IMR-90 (cell line): Measurements from ENCODE around the gene CAPN3. TPM values are rescaled to one million over a fixed set of nuclear protein-coding genes. Genes with fewer than 3 reads are reported as not detected.

Experiments used
- ATAC-seq: fragments of 200-7000 bp; cut with Tn5 transposase; 2 replicates; pipeline ENCODE4 v1.9.1; 2020; ENCODE audit warnings: low read depth, mild to moderate bottlenecking, moderate library complexity
- BruUV-seq: library from RNA; stranded (reverse); fragments of 400-500 nt; replicated peaks from 2 replicates; lab custom pipeline; 2021; lab: Mats Ljungman, UMichigan
- CTCF ChIA-PET: fragments of 300-600 bp; formaldehyde crosslinking; extraction: SDS; loops from one replicate; lab custom pipeline; 2021; ENCODE audit warnings: antibody characterized with exemption; lab: Yijun Ruan, JAX
- POLR2A ChIA-PET: fragments of 300-600 bp; sonication (Branson Sonifier 250); formaldehyde crosslinking; loops from one replicate; lab custom pipeline; 2022; ENCODE audit warnings: antibody characterized with exemption; ENCODE audit not compliant: unreplicated experiment; lab: Charles Lee
- DNase-seq: peaks from one replicate; pipeline ENCODE4 v3.0.0; 2013
- H2AFZ ChIP-seq: replicated peaks from 2 replicates; pipeline ENCODE3; 2013; ENCODE audit warnings: low read length, mild to moderate bottlenecking; ENCODE audit not compliant: poor library complexity
- H2AK5ac ChIP-seq: 2 replicates; pipeline ENCODE4 v1.6.1; 2013; ENCODE audit warnings: low read depth, low read length, inconsistent platforms
- H2AK9ac ChIP-seq: replicated peaks from 2 replicates; pipeline ENCODE3; 2013; ENCODE audit warnings: mild to moderate bottlenecking, low read depth, low read length, moderate library complexity; ENCODE audit not compliant: poor library complexity
- H2BK120ac ChIP-seq: 2 replicates; pipeline ENCODE4 v1.6.1; 2013; ENCODE audit warnings: low read depth, low read length, inconsistent platforms
- H2BK15ac ChIP-seq: 3 replicates; pipeline ENCODE4 v1.6.1; 2013; ENCODE audit warnings: low read depth, low read length, inconsistent platforms
- H2BK20ac ChIP-seq: 2 replicates; pipeline ENCODE4 v1.6.1; 2013; ENCODE audit warnings: low read depth, mild to moderate bottlenecking, inconsistent platforms, low read length, moderate library complexity
- H2BK5ac ChIP-seq: 2 replicates; pipeline ENCODE4 v1.6.1; 2013; ENCODE audit warnings: mild to moderate bottlenecking, low read depth, low read length, inconsistent platforms; ENCODE audit not compliant: poor library complexity, severe bottlenecking
- H3K14ac ChIP-seq: replicated peaks from 2 replicates; pipeline ENCODE4 v1.6.1; 2013; ENCODE audit warnings: low read depth, low read length, inconsistent platforms
- H3K18ac ChIP-seq: 2 replicates; pipeline ENCODE4 v1.6.1; 2013; ENCODE audit warnings: low read depth, low read length, control low read depth
- H3K23ac ChIP-seq: 2 replicates; pipeline ENCODE4 v1.6.1; 2013; ENCODE audit warnings: low read depth, low read length, inconsistent platforms
- H3K27ac ChIP-seq: 2 replicates; pipeline ENCODE4 v1.5.1; 2013; ENCODE audit warnings: mild to moderate bottlenecking, control low read depth, low read length; ENCODE audit not compliant: insufficient read depth
- H3K27me3 ChIP-seq: 2 replicates; pipeline ENCODE4 v1.6.1; 2013; ENCODE audit warnings: low read length; ENCODE audit not compliant: control insufficient read depth, insufficient read depth
- H3K36me3 ChIP-seq: 2 replicates; pipeline ENCODE4 v1.6.1; 2013; ENCODE audit warnings: low read length, mixed read lengths; ENCODE audit not compliant: control insufficient read depth, insufficient read depth
- H3K4ac ChIP-seq: 2 replicates; pipeline ENCODE4 v1.6.1; 2013; ENCODE audit warnings: low read depth, low read length, inconsistent platforms
- H3K4me1 ChIP-seq: 2 replicates; pipeline ENCODE4 v1.6.1; 2013; ENCODE audit warnings: low read length, mixed read lengths; ENCODE audit not compliant: control insufficient read depth, insufficient read depth
- H3K4me2 ChIP-seq: 2 replicates; pipeline ENCODE4 v1.6.1; 2013; ENCODE audit warnings: low read depth, mild to moderate bottlenecking, control low read depth, low read length, moderate library complexity
- H3K4me3 ChIP-seq: 2 replicates; pipeline ENCODE4 v1.5.1; 2013; ENCODE audit warnings: low read depth, mild to moderate bottlenecking, control low read depth, low read length, moderate library complexity; ENCODE audit not compliant: insufficient read depth
- H3K56ac ChIP-seq: 2 replicates; pipeline ENCODE4 v1.6.1; 2013; ENCODE audit warnings: low read length, inconsistent platforms; ENCODE audit not compliant: insufficient read depth; ENCODE audit errors: extremely low read depth
- H3K79me1 ChIP-seq, 2 experiments: 2 replicates each; pipeline ENCODE4 v1.6.1; 2013; ENCODE audit warnings: low read length in 2 of 2, inconsistent platforms in 1 of 2, low read depth in 1 of 2
- H3K9ac ChIP-seq: 2 replicates; pipeline ENCODE4 v1.6.1; 2013; ENCODE audit warnings: low read depth, low read length, control low read depth
- H3K9me1 ChIP-seq: 2 replicates; pipeline ENCODE4 v1.6.1; 2013; ENCODE audit warnings: low read length, inconsistent platforms; ENCODE audit not compliant: insufficient read depth
- H3K9me3 ChIP-seq: 2 replicates; pipeline ENCODE4 v1.6.1; 2013; ENCODE audit warnings: low read length; ENCODE audit not compliant: control insufficient read depth, insufficient read depth
- H4K20me1 ChIP-seq: 2 replicates; pipeline ENCODE4 v1.6.1; 2013; ENCODE audit warnings: low read length, inconsistent platforms; ENCODE audit not compliant: insufficient read depth
- H4K5ac ChIP-seq: 2 replicates; pipeline ENCODE4 v1.6.1; 2013; ENCODE audit warnings: mild to moderate bottlenecking, low read depth, low read length, control low read depth
- H4K8ac ChIP-seq, 2 experiments: 2 replicates each; pipeline ENCODE4 v1.6.1; 2013; ENCODE audit warnings: low read depth in 2 of 2, low read length in 2 of 2, control low read depth in 1 of 2, inconsistent platforms in 1 of 2
- H4K91ac ChIP-seq: 2 replicates; pipeline ENCODE4 v1.6.1; 2013; ENCODE audit warnings: low read depth, low read length, inconsistent platforms; ENCODE audit not compliant: insufficient read depth
- BHLHE40 ChIP-seq: fragments of 150-350 bp; IDR thresholded peaks from 2 replicates; pipeline ENCODE4 v1.6.1; 2016; ENCODE audit warnings: mild to moderate bottlenecking, low read depth, low read length
- CEBPB ChIP-seq: IDR thresholded peaks from 2 replicates; pipeline ENCODE4 v1.6.1; 2012; ENCODE audit warnings: low read depth, low read length, improper control_type of control experiment
- CHD1 ChIP-seq: IDR thresholded peaks from 2 replicates; pipeline ENCODE4 v1.6.1; 2012; ENCODE audit warnings: low read depth, low read length, improper control_type of control experiment
- FOS ChIP-seq: fragments of 150-350 bp; IDR thresholded peaks from 2 replicates; pipeline ENCODE4 v1.6.1; 2016; ENCODE audit warnings: low read depth, low read length
- MAFK ChIP-seq: IDR thresholded peaks from 2 replicates; pipeline ENCODE4 v1.6.1; 2012; ENCODE audit warnings: low read depth, low read length, improper control_type of control experiment
- MAZ ChIP-seq: IDR thresholded peaks from 2 replicates; pipeline ENCODE4 v1.6.1; 2012; ENCODE audit warnings: low read depth, mild to moderate bottlenecking, low read length, improper control_type of control experiment, moderate library complexity, borderline replicate concordance
- MXI1 ChIP-seq: IDR thresholded peaks from 2 replicates; pipeline ENCODE4 v1.6.1; 2012; ENCODE audit warnings: low read depth, mild to moderate bottlenecking, low read length, moderate library complexity, borderline replicate concordance
- NFE2L2 ChIP-seq: fragments of 150-350 bp; IDR thresholded peaks from 2 replicates; pipeline ENCODE4 v1.6.1; 2016; ENCODE audit warnings: low read depth, mild to moderate bottlenecking, low read length
- POLR2A ChIP-seq: IDR thresholded peaks from 2 replicates; pipeline ENCODE4 v1.6.1; 2012; ENCODE audit warnings: mild to moderate bottlenecking, low read depth, low read length
- RAD21 ChIP-seq: IDR thresholded peaks from 2 replicates; pipeline ENCODE4 v1.6.1; 2012; ENCODE audit warnings: low read length, improper control_type of control experiment
- RCOR1 ChIP-seq: IDR thresholded peaks from 2 replicates; pipeline ENCODE4 v1.6.1; 2012; ENCODE audit warnings: mild to moderate bottlenecking, low read length, improper control_type of control experiment; ENCODE audit not compliant: insufficient replicate concordance
- RFX5 ChIP-seq: IDR thresholded peaks from 2 replicates; pipeline ENCODE4 v1.8.0; 2012; ENCODE audit warnings: low read depth, mild to moderate bottlenecking, low read length, moderate library complexity
- SMC3 ChIP-seq: fragments of 150-350 bp; IDR thresholded peaks from 2 replicates; pipeline ENCODE4 v1.6.1; 2016; ENCODE audit warnings: low read depth, mild to moderate bottlenecking, antibody characterized with exemption, low read length, moderate library complexity
- WGBS, 2 experiments: methylation state at CpG; one replicate each; pipeline versions ENCODE4 v1.1.5 to v1.1.7; 2013; ENCODE audit warnings: missing lambda C conversion rate in 2 of 2; ENCODE audit not compliant: insufficient read length in 1 of 2; ENCODE audit errors: extremely low coverage in 2 of 2; 5-methylcytosine and 5-hydroxymethylcytosine counted together
- dilution Hi-C: fragments of 300-500 bp; cut with HindIII; formaldehyde crosslinking; loops from one replicate; pipeline ENCODE4 v1.14.3; 2018; ENCODE audit warnings: low sequenced_read_pairs; ENCODE audit not compliant: unreplicated experiment
- in situ Hi-C: fragments of 300-500 bp; cut with MboI; formaldehyde crosslinking; loops from 3 replicates; pipeline ENCODE4 v1.14.3; 2019; ENCODE audit warnings: low sequenced_read_pairs, inconsistent platforms, mixed read lengths
- intact Hi-C: fragments of 100-400 bp; cut with micrococcal nuclease; formaldehyde crosslinking; loops from 2 replicates; pipeline ENCODE4 v1.10.0; 2022
- polyA plus RNA-seq, 3 experiments: library from polyadenylated mRNA; depleted of rRNA; stranded (reverse); fragments of >200 nt; gene quantifications; 2 replicates each; pipeline ENCODE4 v1.2.3, GENCODE V29; 2012; ENCODE audit warnings: low replicate concordance in 1 of 3
- total RNA-seq: library from RNA; depleted of rRNA; stranded (reverse); fragments of >200 nt; gene quantifications from 2 replicates; pipeline ENCODE4 v1.2.3, GENCODE V29; 2012
- TF ChIP-seq, protein P1 (sequence below): fragments of 150-350 bp; IDR thresholded peaks from 2 replicates; pipeline ENCODE4 v1.6.1; 2017; ENCODE audit warnings: mild to moderate bottlenecking, antibody characterized with exemption, low read length, low read depth
- TF ChIP-seq, protein P2 (sequence below): fragments of 150-350 bp; IDR thresholded peaks from 2 replicates; pipeline ENCODE4 v1.6.1; 2016; ENCODE audit warnings: low read depth, mild to moderate bottlenecking, low read length, moderate library complexity, borderline replicate concordance
- TF ChIP-seq, protein P3 (sequence below): conservative IDR thresholded peaks from 2 replicates; pipeline ENCODE4 v1.5.1; 2012; ENCODE audit warnings: mild to moderate bottlenecking, low read depth, low read length, improper control_type of control experiment

CAPN3 gene
- total and polyA plus RNA-seq, 2 of the 4 experiments (the other 2 are of a cell fraction) = 1.1 to 1.4 TPM

DNA sequence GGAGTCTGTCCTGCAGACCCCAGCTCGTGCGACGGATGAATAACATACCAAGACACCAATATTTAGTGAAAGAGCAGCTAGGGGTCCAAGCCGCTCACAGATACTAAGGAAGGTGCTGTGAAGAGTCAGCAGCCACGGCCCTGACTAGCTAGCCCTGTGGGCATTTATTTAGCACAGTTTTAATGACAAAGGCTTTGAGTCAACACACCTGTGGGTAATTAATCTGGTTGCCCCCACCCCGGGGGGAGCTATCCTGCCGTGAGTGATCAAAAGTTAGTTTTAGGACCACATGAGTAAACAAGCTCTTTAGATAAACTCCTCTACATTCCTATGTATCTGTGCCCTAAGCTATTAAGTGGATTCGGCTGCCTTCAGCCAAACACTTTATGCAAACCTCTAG is 18.7 kb downstream of the CAPN3 start:
- no peak overlapping the region for H3K9ac ChIP-seq
- peaks cover 1% of the 10 kb centered on the region; the same call in 1 of the 2 replicates for H3K9me1 ChIP-seq
- no peak overlapping the region for H3K27ac ChIP-seq
- H3K27me3 ChIP-seq = no peaks in the 10 kb centered on the region
- H2BK15ac ChIP-seq = no peak overlapping the region
- H3K4me3 ChIP-seq = no peak overlapping the region
- H3K4ac ChIP-seq = no peak overlapping the region
- TF ChIP-seq CHD1 (no peak), MAZ (no peak), POLR2A (no peak), RAD21 (no peak), SMC3 (no peak), FOS (no peak), MXI1 (no peak), MAFK (no peak), NFE2L2 (no peak), RFX5 (no peak), BHLHE40 (no peak), CEBPB (no peak), RCOR1 (no peak)
- TF ChIP-seq, protein P1, sequence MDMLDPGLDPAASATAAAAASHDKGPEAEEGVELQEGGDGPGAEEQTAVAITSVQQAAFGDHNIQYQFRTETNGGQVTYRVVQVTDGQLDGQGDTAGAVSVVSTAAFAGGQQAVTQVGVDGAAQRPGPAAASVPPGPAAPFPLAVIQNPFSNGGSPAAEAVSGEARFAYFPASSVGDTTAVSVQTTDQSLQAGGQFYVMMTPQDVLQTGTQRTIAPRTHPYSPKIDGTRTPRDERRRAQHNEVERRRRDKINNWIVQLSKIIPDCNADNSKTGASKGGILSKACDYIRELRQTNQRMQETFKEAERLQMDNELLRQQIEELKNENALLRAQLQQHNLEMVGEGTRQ = no peak
- TF ChIP-seq, protein P2, sequence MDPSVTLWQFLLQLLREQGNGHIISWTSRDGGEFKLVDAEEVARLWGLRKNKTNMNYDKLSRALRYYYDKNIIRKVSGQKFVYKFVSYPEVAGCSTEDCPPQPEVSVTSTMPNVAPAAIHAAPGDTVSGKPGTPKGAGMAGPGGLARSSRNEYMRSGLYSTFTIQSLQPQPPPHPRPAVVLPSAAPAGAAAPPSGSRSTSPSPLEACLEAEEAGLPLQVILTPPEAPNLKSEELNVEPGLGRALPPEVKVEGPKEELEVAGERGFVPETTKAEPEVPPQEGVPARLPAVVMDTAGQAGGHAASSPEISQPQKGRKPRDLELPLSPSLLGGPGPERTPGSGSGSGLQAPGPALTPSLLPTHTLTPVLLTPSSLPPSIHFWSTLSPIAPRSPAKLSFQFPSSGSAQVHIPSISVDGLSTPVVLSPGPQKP = no peak
- TF ChIP-seq, protein P3, sequence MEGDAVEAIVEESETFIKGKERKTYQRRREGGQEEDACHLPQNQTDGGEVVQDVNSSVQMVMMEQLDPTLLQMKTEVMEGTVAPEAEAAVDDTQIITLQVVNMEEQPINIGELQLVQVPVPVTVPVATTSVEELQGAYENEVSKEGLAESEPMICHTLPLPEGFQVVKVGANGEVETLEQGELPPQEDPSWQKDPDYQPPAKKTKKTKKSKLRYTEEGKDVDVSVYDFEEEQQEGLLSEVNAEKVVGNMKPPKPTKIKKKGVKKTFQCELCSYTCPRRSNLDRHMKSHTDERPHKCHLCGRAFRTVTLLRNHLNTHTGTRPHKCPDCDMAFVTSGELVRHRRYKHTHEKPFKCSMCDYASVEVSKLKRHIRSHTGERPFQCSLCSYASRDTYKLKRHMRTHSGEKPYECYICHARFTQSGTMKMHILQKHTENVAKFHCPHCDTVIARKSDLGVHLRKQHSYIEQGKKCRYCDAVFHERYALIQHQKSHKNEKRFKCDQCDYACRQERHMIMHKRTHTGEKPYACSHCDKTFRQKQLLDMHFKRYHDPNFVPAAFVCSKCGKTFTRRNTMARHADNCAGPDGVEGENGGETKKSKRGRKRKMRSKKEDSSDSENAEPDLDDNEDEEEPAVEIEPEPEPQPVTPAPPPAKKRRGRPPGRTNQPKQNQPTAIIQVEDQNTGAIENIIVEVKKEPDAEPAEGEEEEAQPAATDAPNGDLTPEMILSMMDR = no peak
- no peaks in the 10 kb centered on the region for H3K79me1 ChIP-seq
- H3K14ac ChIP-seq = no peak overlapping the region
- no peak for DNase-seq
- no peak overlapping the region for H2AK5ac ChIP-seq
- no peak overlapping the region for H3K56ac ChIP-seq
- H3K23ac ChIP-seq = no peak overlapping the region
- POLR2A ChIA-PET = interaction anchor here (1.3 kb wide), 1 partner anchor 105 kb away, joined by 3 read pairs; the partner anchor contains the start of genes GANC and TMEM87A
- H2AK9ac ChIP-seq = no peak overlapping the region
- no peaks in the 10 kb centered on the region for H4K20me1 ChIP-seq
- H2AFZ ChIP-seq = no peak overlapping the region
- no peak for ATAC-seq
- no peak overlapping the region for H4K5ac ChIP-seq
- no peak overlapping the region for H4K8ac ChIP-seq
- intact Hi-C loops = no loop called here
- 0 out of 2 replicates have a peak, but pooled peaks cover 2% of the 10 kb centered on the region for H3K4me1 ChIP-seq
- CTCF ChIA-PET = no interaction called here
- H3K4me2 ChIP-seq = no peak overlapping the region
- in situ Hi-C loops = loop anchor here (5.0 kb wide), 1 partner anchor 101 kb away; no protein-coding TSS in a partner anchor
- no peak overlapping the region for H3K18ac ChIP-seq
- no peak overlapping the region for H2BK120ac ChIP-seq
- H2BK20ac ChIP-seq = no peak overlapping the region
- peaks cover 5% of the 10 kb centered on the region for H3K9me3 ChIP-seq
- WGBS, 2 experiments = 33% methylated on average over 1 of the region's 8 CpGs; no CpG with 5 or more reads in 1 of the 2 experiments
- no peak overlapping the region for H2BK5ac ChIP-seq
- dilution Hi-C loops = no loop called here
- no TSS peak for BruUV-seq
- H4K91ac ChIP-seq = no peak overlapping the region
- H3K36me3 ChIP-seq = no peaks in the 10 kb centered on the region
